ENCODE measurements around the gene NPM1. TPM values are rescaled to one million over a fixed set of nuclear protein-coding genes. Genes with fewer than 3 reads are reported as not detected.

The NPM1 gene
- polyA plus RNA-seq, 3 donors from 2014 or later, result 274 to 417 (median 355) TPM

Other genes starting within 250 kb of the NPM1 start
- not detected for gene TLX3, start 78.6 kb upstream of the NPM1 start, polyA plus RNA-seq
- gene FGF18, start 31.8 kb downstream of the NPM1 start, polyA plus RNA-seq, result not detected